Right lobe of liver (tissue), 4 donors: ENCODE data around the gene EYA2.

Source experiments
- POLR2A ChIP-seq: fragments of 450-650 bp; IDR thresholded peaks from one replicate; pipeline ENCODE4 v1.6.1; 2017; ENCODE audit warnings: antibody characterized with exemption, mild to moderate bottlenecking
- TF ChIP-seq, protein P1 (sequence below), 4 donors: fragments of 200-600 bp in 3 of 4; fragments of 450-650 bp in 1 of 4; IDR thresholded peaks; one replicate each; pipeline versions ENCODE4 v1.5.1 to v1.8.0; 2016 to 2022; ENCODE audit warnings: antibody characterized with exemption in 4 of 4, mild to moderate bottlenecking in 2 of 4
- donor health status: DM: no; HTN: no; CAD: no.
- donor health status: DM: no; HTN: no; CAD: no.
- donor health status: DM: no; HTN: yes; CAD: no.

DNA sequence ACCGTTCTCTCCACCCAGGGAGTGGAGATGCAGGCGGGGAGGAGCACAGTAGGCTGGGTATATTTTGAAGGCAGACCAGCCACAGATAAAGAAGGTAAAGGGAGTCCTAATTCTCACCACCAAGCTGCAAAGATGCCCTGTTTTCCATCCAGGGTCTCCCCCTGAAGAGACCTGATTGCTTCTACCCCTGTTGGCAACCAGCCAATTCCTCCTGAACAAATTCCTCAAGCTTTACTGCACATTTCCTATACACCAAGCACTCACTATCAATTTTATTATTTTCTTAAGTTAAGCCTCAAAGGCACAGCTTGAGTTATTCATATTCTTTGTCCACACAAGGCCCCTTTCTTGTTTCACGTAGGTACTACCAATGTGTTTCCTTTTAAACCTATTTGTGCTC is 214.4 kb downstream of the EYA2 start:
- TF ChIP-seq, protein P1, sequence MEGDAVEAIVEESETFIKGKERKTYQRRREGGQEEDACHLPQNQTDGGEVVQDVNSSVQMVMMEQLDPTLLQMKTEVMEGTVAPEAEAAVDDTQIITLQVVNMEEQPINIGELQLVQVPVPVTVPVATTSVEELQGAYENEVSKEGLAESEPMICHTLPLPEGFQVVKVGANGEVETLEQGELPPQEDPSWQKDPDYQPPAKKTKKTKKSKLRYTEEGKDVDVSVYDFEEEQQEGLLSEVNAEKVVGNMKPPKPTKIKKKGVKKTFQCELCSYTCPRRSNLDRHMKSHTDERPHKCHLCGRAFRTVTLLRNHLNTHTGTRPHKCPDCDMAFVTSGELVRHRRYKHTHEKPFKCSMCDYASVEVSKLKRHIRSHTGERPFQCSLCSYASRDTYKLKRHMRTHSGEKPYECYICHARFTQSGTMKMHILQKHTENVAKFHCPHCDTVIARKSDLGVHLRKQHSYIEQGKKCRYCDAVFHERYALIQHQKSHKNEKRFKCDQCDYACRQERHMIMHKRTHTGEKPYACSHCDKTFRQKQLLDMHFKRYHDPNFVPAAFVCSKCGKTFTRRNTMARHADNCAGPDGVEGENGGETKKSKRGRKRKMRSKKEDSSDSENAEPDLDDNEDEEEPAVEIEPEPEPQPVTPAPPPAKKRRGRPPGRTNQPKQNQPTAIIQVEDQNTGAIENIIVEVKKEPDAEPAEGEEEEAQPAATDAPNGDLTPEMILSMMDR (IDR thresholded peaks at IDR 0.05), result no peak
- no peak for TF ChIP-seq POLR2A
